GM18907 (cell line): ENCODE measurements around the gene MTA3.
A peak's percentile ranks its signal among the peaks of the same experiment; 100 is the strongest.
"Not testable (repeated sequence)": the region's sequence is repeated elsewhere in the genome, so short reads cannot be mapped to it uniquely, and the experiment has no call there.

ENCODE experiments used
- ATAC-seq: cut with Tn5 transposase; IDR thresholded peaks from one replicate; pipeline ENCODE4 v1.9.1; 2021; ENCODE audit warnings: mild to moderate bottlenecking, moderate library complexity; ENCODE audit not compliant: unreplicated experiment

Gene MTA3

DNA sequence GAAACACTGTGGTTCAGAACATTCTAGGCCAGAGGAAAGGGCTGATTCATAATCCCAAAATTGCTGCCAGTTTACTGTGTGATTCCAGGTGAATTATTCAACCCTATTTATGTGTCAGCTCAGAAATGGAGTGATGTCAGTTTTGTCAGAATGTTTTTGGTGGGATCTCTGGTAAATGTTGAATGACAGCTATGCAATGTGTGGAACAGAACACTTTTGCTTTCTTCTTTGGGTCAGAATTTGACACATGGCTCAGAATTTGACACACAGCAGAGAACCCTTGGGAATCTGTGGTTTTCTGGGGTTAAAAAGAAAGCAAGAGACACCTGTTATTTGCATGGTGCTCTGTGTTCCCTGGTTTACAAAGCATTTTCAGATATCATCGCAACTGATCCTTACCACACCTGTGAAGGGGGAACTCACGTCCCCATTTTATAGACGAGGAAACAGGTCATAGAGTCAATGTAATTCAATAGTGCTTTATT, 1.6 kb upstream of the MTA3 start:
- peak; percentile 43 for ATAC-seq

DNA sequence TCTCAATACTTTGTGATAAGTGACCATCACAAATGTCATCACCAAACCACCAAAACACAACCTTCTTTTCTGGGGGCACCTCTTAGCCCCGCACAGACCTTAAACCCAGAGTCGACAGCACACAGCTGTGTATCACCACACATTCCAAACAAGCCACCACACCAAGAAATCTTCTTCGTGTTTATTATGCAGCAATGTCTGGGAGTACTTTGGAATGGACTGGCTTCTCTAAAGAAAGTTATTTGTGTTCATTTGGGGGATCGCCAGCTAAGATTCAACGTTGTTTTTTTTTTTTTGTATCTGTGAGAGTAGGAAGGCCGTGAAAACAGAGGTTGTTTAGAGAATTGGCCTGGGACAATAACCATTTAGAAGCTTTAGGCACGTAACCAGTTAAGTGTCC, 1.1 kb upstream of the MTA3 start:
- no peak for ATAC-seq

DNA sequence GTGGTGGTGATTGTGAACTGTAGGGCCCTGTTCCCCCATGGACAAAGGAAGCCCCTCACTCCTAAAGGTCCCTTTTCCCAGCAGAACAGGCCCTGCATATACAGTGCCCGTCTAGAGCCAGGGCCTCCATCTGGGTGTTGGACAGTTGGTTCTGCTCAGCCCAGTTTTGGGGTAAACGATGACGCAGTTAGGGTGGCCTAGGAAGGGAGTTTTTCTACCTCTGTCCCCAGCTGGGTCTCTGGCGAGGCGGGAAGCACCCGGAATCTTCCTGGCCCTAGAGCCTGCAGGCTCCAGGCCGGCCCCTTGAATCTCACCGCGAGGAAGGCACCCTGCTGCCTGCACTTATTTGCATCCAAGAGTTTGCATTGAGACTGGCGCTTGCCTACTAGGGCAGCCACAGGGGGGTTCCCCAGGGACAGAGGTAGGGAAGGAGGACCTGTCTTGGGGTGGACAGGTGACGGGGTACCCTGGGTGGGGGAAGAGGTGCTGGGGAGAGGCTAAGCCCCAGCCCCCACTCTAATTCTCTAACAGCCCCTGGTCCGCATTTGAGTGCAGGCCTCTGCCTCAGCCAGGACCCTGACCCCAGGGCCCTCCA, 529 bp upstream of the MTA3 start:
- peak; percentile 84 for ATAC-seq

DNA sequence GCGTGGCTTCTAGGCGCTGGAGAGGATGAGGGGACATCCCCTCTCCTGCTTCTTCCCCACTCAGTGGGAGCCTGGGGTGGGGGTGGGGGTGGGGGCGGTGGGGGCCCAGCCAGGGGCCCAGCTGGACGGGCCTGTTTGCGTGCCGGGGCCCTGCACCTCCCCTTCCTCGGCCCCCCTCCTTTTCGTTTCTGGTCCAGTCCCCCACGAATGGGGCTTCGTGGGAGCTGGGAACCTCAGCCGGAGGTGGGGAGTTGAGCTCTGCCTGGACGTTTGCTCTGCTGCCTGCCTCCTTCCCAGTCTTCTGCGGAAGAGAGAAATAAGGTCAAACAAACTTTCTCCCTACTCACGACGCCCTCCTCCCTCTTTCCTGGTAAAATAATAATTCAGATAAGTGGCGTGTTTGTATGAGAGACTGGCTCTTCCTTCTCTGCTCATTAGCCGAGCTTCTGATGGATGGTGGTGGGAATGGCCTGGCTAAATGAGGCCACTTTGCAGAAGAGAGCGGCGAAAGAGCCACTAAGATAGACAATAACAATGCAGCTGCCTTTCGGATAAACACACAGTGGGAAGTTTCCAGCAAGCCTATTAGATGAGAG, 782 bp downstream of the MTA3 start:
- ATAC-seq: no peak

DNA sequence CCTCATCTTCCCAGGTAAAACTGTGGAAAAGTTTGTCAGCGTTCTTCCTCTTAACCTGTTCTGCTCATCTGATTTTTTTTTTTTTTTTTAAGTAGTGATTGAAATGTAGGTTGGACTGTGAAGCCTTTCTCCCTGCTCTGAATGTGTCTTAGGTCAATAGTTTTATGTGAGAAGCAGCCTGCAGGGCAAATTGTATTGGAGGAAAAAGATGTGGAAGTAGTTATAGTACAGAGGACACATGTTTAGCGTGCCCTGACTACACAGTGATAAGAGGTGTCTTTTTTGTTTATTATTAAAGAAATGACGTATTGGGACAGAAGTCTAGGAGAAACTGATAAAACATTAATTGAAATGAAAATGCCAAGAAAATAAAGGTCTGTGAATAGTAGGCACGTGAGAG, 1.5 kb downstream of the MTA3 start:
- ATAC-seq: no peak

DNA sequence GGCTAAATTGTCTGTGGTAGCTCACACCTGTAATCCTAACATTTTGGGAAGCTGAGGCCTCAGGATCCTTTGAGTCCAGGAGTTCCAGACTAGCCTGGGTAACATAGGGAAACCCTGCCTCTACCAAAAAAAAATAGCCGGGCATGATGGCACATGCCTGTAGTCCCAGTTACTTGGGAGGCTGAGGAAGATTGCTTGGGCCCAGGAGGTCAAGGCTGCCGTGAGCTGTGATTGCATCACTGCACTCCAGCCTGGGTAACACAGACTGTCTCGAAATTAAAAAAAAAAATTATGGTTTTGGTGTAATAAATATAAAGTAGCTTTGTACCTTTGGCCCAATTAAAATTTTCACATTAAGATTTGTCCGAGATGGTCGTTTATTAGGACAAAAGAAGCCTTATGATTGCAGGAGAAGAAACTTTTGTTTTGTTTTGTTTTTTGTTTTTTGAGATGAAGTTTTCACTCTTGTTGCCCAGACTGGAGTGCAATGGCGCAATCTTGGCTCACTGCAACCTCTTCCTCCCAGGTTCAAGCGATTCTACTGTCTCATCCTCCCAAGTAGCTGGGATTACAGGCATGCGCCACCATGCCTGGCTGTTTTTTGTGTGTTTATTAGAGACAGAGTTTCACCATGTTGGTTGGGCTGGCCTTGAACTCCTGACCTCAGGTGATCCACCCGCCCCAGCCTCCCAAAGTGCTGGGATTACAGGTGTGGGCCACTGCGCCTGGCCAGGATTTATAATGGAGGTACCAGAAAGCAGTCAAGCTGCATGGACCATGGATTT, 4.1 kb downstream of the MTA3 start:
- no peak for ATAC-seq

DNA sequence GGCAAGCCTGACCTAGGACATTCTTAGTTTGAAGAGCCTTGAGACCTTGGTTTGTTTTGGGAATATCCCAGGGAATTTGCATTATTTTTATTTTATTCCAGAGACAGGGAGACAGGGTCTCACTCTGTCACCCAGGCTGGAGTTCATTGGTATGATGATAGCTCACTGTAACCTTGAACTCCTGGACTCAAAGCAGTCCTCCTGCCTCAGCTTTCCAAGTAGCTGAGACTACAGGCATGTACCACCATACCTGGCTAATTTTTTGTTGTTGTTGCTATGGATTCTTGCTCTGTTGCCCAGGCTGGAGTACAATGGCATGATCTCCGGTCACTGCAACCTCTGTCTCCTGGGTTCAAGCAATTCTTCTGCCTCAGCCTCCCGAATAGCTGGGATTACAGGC, 4.8 kb downstream of the MTA3 start:
- ATAC-seq: no peak

DNA sequence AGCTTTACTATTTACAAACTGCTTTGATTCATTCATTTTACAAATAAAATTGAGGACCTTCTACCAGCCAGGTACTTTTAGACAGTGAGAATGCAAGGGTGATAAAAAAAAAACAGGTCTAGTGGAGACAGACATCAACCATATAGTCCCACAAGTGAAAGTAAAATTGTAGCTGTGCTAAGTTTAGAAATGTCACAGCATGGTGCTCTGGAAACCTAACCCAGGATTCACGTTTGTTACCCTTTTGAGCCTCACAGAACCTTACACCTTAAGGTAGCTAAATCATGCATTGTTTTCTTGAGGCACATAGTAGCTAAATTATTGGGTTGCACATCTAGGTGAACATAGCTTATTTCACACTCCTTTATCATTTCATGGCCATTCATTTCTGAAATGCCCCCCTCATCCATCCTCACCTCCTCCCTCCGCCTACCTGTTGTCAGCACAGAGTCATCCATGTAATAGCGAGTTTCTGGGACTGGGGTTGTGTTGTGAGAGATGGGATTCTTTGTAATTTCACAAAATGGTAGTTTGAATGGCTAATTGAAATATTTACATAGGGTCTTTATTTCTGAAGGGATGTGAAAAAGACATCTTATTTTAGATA, 7.1 kb downstream of the MTA3 start:
- ATAC-seq: no peak

DNA sequence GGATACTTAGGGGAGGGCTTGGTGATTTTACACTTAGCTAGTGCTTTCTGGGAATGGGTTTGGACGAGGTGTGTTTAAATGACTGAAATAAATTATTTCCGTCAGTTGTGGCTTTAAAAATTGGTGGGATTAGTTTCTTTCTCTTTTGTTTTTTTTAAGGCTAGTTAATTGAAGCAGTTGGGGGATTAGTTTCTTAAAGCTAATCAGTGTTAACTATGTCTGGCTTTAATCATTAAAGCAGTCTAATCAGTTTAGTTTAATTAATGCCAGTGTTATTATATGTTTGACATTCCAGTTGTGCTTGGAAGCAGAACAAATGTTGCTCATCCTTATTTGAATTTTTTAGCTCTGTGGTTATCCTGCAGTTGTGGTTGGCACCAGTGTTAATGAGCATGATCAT, 10.2 kb downstream of the MTA3 start:
- ATAC-seq: no peak

DNA sequence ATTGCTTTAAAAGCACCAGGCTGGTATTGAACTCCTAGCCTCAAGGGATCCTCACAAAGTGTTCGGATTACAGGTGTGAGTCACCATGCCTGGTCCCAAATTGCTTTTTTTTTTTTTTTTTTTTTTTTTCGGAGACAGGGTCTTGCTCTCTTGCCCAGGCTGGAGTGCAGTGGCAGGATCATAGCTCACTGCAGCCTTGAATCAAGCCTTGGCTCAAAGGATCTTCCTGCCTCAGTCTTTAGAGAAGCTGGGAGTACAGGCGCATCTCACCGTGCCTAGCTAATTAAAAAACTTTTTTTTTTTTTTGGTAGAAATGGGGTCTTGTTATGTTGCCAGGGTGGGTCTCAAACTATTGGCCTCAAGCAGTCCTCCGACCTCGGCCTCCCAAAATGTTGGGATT, 12.8 kb downstream of the MTA3 start:
- ATAC-seq: no peak

DNA sequence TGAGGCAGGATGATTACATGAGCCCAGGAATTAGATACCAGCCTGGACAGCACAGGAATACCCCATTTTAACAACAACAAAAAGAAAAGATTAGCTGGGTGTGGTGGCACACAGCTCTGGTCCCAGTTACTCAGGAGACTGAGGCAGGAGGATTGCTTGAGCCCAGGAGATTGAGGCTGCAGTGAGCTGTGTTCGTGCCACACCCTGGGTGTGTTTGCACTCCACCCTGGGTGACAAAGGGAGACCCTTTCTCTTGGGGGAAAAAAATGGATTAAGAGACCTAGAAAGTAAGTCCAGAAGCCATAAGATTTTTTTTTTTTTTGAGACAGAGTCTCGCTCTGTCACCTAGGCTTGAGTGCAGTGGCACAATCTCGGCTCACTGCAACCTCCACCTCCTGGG, 16.2 kb downstream of the MTA3 start:
- not testable (repeated sequence) for ATAC-seq

DNA sequence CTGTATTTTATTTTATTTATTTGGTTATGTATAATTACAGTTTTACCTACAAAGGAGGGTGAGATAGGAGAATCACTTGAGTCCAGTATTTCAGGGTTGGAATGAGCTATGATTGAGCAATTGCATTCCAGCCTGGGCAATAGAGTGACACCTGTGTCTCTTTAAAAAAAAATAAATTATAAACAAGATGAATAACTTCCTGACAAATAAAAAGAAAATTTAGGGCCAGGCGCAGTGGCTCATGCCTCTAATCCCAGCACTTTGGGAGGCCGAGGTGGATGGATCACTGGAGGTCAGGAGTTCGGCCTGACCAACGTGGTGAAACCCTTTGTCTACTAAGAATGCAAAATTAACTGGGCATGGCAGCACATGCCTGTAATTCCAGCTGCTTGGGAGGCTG, 17.3 kb downstream of the MTA3 start:
- ATAC-seq: no peak

DNA sequence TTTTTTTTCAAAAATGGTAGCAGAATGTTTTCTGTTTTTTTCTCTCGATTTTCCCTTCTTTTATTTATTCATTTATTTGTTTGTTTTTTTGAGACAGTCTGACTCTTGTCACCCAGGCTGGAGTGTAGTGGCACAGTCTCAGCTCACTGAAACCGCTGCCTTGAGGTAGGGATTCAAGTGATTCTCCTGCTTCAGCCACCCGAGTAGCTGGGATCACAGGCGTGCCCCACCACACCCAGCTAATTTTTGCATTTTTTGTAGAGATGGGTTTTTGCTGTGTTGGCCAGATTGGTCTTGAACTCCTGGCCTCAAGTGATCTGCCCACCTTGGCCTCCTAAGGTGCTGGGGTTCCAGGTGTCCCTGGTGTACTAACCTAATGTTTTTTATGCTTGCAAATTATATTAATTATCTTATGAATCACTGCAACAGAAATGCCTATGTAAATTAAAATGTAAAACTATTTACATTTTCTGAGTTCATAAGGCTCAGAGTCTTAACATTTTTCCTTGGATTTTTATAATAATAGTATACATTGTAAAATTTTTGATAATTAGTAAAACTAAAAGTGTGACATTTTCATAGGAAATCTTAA, 19.2 kb downstream of the MTA3 start:
- no peak for ATAC-seq

DNA sequence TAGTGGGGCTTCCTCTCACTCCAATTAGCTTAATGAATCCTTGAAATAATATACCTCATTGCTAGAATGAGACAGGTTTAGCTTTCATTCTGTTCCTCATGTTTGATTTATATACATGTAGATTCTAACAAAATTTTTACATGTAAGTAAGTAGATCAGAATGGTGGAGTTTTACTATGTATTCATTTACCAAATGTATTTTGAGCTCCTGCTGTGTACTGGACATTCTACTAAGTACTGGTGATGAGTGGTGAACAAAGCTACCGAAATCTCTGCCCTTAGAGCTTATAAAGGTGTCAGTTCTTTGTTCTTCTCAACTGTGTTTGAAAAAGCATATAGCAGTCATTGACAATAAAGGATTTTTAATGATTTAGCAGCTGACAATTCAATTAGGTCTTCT, 19.7 kb downstream of the MTA3 start:
- ATAC-seq: no peak

DNA sequence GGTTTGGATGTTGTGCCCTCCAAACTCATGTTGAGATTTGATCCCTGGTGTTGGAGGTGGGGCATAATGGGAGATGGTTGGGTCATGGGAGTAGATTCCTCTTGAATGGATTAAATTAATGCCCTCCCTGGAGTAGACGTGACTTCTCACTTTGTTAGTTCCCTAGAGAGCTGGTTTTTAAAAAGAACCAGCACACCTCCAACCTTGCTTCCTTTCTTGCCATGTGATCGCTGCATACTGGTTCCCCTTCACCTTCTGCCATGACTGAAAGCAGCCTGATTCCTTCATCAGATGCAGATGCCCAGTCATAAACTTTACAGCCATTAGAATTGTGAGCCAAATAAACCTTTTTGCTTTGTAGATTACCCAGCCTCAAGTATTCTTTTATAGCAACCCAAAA, 21.7 kb downstream of the MTA3 start:
- ATAC-seq: no peak

DNA sequence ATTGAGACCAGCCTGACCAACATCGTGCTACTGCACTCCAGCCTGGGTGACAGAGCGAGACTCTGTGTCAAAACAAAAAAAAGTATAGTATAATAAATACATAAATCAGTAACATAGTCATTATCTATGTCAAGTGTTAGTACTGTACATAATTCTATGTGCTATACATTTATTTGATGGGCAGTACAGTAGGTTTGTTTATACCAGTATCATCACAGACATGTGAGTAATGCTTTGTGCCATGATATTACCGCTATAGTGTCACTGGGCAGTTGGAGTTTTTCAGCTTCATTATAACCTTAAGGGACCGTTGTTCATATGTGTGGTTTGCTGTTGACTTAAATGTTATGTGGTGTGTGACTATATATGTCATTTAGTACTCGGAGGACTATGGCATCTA, 24.9 kb downstream of the MTA3 start:
- ATAC-seq: no peak

DNA sequence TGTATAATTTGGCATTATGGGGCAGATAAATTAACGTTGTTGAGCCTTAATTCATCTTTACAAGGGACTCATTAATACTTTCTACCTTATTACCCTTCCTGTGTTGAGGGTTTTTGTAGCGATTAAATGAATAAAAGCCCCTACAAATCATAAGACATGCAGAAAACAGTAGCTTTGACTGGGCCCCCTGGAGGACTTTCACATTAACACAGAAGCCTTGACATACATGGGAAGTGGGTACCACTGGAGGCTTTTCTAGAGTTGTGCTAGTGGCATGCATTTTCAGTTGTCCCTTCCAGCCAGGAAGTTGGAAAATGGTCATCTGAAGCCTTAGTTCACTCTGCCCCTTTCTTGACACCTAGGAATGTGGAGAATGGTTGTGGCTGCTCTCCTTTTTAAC, 30.2 kb downstream of the MTA3 start:
- ATAC-seq: no peak

DNA sequence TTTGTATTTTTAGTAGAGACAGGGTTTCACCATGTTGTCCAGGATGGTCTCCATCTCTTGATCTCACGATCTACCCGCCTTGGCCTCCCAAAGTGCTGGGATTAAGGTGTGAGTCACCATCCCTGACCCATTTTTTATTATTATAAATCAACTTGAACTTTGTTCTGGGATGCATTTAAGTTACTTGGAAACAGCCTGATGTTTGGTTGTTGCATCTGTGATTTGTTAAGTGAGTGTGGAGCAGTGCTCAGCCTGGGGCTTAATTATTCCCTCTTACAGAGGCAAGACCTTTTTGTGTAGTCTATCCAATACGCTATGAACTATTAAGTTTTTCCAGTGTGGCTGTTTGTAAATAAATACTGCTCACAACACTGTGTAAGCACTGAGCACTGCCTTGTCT, 32.6 kb downstream of the MTA3 start:
- ATAC-seq: no peak

DNA sequence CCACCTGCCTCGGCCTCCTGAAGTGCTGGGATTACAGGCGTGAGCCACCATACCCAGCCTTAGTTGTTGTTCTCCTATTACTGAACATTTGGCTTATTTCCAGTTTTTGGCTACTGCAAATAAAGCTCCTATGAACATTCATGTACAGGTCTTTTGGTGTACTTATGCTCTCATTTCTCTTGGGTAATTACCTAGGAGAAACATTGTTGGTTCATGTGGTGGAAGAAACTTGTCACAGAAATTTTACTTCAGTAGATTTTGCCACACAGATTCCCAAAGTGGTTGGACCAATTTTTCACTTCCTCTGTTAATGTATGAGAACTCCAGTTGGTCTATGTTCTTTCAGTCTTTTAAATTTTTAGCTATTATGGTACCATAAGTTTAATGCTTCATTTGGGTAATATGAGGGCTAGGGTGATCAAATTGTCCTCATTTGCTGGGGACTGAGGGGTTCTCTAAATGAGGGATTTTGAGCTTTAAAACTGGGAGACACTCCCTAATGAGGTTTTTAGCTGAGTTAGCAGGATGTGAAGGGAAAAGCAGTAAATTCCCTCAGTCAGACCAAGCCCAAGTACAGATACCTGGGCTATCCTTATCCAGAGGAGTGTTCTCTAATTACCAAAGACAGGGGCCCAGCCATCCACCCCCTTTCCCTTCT, 33.9 kb downstream of the MTA3 start:
- no peak for ATAC-seq

DNA sequence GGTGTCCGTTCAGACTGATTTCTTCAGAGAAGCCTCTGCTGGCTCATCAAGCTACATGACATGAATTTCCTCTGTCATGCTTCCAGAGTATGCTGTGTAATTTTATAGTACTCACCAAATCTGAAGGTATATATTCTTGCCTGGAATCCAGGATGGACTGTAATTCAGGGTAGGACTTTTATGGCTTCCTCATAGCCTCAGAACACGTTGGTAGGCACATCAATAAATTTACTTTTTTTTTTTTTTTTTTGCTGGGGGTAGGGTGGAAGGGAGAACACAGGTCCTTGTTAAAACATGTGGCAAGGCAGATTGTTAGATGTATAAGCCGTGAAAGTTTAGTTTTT, 34.4 kb downstream of the MTA3 start:
- ATAC-seq: no peak

DNA sequence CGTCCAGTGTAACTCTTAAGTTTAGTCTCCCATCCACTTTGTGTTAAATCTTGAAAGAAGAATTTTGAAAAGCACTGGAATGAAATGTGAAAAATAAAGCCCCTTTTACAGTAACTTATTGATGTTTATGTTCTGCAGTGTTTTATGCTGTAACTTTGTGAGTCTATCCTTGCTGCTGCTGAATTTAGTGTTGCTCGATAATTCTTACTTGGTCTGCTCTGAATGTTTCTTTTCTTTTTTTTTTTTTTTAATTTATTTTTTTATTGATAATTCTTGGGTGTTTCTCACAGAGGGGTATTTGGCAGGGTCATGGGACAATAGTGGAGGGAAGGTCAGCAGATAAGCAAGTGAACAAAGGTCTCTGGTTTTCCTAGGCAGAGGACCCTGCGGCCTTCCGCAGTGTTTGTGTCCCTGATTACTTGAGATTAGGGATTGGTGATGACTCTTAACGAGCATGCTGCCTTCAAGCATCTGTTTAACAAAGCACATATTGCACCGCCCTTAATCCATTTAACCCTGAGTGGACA, 36.0 kb downstream of the MTA3 start:
- ATAC-seq: not testable (repeated sequence)
